GM12865 (cell line): ENCODE results near the gene DOHH.

Source experiments
- DNase-seq: peaks from one replicate; pipeline ENCODE4 v3.0.0; 2010; ENCODE audit warnings: low read depth
- H3K4me3 ChIP-seq: 2 replicates; pipeline ENCODE4 v1.5.1; 2011; ENCODE audit warnings: mild to moderate bottlenecking, low read depth, low read length, control low read depth
- TF ChIP-seq, protein P1 (sequence below): IDR thresholded peaks from 2 replicates; pipeline ENCODE4 v1.5.1; 2011; ENCODE audit warnings: low read length, control low read depth, low read depth, inconsistent platforms; ENCODE audit not compliant: insufficient read depth; ENCODE audit errors: missing control alignments

Gene DOHH

DNA sequence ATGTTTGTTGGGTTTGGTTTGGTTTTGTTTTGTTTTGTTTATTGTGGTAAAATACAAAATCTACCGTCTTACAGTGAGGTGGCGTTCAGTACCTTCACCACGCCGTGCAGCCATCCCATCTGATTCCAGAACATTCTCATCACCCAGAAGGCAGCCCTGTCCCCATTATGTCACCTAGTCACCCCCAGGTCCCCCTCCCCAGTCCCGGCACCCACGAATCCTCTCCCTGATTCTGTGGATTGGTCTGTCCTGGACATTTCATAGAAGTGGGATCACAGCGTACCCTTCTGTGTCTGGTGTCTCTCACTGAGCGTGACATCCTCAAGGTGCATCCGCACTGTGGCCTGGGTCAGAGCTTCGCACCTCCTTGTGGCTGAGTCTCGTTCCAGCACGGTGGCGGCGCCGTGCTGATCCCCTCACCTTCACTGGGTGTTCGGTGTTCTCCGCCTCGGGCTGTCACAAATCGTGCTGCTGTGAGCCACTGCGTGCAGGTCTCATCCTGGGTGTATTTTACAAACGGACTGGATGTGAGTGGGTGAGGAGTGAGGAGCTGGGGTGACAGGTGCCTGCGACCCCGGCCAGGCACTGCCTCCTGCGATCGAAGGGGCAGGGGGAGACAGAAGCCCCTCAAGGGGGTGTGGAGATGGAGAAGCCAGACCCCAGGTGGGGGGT, 37.9 kb upstream of the DOHH start:
- TF ChIP-seq, protein P1, sequence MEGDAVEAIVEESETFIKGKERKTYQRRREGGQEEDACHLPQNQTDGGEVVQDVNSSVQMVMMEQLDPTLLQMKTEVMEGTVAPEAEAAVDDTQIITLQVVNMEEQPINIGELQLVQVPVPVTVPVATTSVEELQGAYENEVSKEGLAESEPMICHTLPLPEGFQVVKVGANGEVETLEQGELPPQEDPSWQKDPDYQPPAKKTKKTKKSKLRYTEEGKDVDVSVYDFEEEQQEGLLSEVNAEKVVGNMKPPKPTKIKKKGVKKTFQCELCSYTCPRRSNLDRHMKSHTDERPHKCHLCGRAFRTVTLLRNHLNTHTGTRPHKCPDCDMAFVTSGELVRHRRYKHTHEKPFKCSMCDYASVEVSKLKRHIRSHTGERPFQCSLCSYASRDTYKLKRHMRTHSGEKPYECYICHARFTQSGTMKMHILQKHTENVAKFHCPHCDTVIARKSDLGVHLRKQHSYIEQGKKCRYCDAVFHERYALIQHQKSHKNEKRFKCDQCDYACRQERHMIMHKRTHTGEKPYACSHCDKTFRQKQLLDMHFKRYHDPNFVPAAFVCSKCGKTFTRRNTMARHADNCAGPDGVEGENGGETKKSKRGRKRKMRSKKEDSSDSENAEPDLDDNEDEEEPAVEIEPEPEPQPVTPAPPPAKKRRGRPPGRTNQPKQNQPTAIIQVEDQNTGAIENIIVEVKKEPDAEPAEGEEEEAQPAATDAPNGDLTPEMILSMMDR = no peak
- no peak for DNase-seq
- no peak overlapping the region for H3K4me3 ChIP-seq

DNA sequence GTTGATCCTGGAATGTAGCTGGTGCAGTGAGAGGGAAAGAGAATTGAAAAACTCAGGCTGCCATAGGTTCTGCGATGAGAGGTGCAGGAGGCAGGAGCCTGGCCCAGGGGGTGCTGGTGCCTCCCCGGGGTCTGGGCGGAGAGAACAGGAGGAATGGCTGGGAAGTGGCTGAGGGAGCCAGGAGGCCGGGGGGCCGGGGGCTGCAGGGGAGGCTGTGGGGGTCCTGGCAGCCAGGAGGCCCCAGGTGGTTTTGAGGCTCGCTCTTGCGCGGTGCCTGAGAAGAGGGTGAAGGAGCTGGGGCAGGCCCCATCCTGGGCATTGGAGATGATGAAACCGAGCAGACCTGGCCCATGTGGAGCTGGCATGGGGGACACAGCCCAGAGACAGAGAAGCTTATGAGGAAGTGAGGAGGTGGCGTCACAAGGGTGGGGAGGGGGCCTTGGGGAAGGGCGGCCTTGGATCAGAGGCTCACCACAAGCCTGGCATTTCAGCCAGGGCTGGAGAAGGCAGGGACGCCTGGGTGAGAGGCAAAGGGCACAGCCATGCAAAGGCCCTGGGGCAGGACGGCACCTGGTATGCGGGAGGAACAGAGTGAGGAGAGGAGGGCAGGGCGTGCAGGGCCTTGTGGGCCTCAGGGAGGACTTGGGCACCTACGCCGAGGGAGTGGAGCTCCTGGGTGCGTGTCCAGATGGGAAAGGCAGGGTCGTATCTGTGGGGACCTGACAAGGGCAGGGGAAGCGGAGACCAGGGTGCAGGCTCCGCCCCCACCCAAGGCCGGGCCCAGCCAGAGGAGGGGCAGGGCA, 37.2 kb upstream of the DOHH start:
- DNase-seq = no peak
- TF ChIP-seq, protein P1 = no peak
- H3K4me3 ChIP-seq = no peak overlapping the region

DNA sequence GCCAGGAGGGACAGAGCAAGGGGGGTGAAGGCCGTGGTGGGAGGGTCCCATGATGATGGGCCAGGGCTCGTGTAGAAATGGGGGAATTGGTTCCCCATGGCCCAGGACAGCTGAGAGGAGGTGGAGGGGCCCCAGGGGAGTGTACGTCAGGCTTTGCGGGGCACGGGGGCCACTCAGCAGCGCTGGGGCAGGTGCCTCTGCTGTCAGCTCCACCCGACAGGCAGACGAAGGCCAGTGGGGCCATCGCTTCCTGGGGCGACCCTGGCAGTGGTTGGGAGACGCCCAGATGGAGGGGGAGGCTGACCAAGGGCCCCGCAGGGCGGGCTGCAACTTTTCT, 36.6 kb upstream of the DOHH start:
- H3K4me3 ChIP-seq = no peak overlapping the region
- DNase-seq = no peak
- TF ChIP-seq, protein P1 = no peak

DNA sequence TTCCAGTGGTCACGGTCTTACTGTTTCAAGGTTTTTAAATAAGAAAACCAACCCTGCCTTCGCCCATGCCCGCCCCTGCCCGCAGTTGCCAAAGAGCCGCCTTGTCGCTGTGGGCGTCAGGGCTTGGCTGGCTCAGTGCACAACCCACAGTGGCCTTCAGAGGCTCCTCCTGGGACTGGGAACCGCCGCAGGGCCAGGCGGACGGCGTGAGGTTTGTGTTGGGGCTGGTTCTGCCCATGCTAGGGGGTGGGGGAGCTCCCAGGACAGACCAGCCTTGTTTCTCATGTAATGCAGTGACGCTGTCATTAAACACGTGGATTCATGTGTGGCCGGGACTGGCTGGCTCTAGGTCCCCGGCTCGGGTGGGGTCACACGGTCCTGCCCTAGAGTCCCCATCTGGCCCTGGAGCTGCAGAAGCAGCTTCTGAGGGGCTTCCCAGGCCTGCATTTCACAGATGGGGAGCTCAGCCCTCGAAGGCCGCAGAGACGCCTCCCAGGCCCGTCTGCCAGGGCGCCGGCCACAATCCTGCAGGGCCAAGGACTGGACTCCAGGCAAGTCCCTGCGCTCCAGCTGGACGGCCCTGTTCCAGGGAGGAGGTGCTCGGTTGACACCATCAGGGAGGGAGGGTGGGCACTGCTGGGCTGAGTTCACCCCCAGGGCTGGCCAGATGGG, 36.1 kb upstream of the DOHH start:
- TF ChIP-seq, protein P1 = no peak
- no peak for DNase-seq
- no peak overlapping the region for H3K4me3 ChIP-seq

DNA sequence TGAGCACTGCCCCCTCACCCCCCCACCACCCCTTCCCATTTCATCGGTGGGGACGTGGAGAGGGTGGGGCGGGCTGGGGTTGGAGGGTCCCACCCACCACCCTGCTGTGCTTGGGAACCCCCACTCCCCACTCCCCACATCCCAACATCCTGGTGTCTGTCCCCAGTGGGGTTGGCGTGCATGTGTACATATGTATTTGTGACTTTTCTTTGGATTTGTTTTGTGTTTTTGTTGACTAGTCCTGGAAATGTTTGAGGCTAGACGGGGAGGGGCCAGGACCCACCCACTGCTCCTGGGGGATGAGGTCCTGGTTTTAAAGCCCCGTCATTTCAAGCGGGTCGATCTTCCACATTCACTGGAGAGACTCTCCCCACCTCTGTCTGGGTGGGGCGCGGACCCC, 35.5 kb upstream of the DOHH start:
- TF ChIP-seq, protein P1 = no peak
- no peak overlapping the region for H3K4me3 ChIP-seq
- no peak for DNase-seq

DNA sequence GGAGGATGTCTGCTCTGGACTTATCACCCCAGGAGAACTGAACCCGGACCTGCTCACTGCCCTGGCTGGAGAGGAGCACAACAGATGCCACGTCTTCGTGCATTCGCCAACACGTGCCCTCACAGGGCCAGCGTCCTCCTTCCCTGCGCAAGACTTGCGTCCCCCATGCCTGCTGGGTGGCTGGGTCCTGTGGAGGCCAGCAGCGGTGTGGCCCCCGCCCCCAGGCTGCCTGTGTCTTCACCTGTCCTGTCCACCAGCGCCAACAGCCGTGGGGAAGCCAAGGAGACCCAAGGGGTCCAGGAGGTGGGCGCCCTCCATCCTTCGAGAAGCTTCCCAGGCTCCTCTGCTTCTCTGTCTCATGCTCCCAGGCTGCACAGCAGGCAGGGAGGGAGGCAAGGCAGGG, 35.1 kb upstream of the DOHH start:
- H3K4me3 ChIP-seq = no peak overlapping the region
- TF ChIP-seq, protein P1 = no peak
- DNase-seq = no peak

DNA sequence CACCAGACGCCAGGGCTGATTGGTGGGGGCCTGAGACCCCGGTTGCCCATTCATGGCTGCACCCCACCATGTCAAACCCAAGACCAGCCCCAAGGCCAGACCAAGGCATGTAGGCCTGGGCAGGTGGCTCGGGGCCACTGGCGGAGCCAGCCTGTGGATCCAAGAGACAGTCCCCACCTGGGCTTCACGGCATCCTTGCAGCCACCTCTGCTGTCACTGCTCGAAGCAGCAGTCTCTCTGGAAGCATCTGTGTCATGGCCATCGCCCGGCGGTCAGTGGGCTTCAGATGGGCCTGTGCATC, 34.7 kb upstream of the DOHH start:
- no peak for DNase-seq
- TF ChIP-seq, protein P1 = no peak
- no peak overlapping the region for H3K4me3 ChIP-seq
